ENCODE measurements around the gene FCER2.
"Not testable (repeated sequence)": the region's sequence is repeated elsewhere in the genome, so short reads cannot be mapped to it uniquely, and the experiment has no call there.

Gene FCER2

GRCh38 chr19:7701654-7702457 is at the start of gene FCER2:
Gene FCER2, minus strand, starts transcription at chr19:7702131. Its CDS starts 2,371 bp downstream, at chr19:7699760.
- DNase-seq = no peak

GRCh38 chr19:7751157-7751783 is 49.3 kb upstream of the FCER2 start:
- DNase-seq = no peak

GRCh38 chr19:7748756-7749155 is 46.8 kb upstream of the FCER2 start:
- no peak for DNase-seq

GRCh38 chr19:7748171-7748570 is 46.2 kb upstream of the FCER2 start:
- no peak for DNase-seq

GRCh38 chr19:7746903-7747884 is 45.3 kb upstream of the FCER2 start, which contains the start of gene CD209:
Gene CD209, minus strand, starts transcription at chr19:7747534. Its CDS starts 23 bp downstream, at chr19:7747511.
- DNase-seq = no peak

- DNase-seq = not testable (repeated sequence)
These were observed 44.4 kb upstream of the FCER2 start for GRCh38 chr19:7746306-7746705.

- no peak for DNase-seq
These were observed 43.1 kb upstream of the FCER2 start for GRCh38 chr19:7744871-7745650.

GRCh38 chr19:7744199-7744786 is 42.4 kb upstream of the FCER2 start:
- no peak for DNase-seq

GRCh38 chr19:7743425-7743841 is 41.5 kb upstream of the FCER2 start:
- no peak for DNase-seq

- DNase-seq = no peak
These were observed 41.1 kb upstream of the FCER2 start for GRCh38 chr19:7742991-7743390.

- no peak for DNase-seq
These were observed 40.6 kb upstream of the FCER2 start for GRCh38 chr19:7742575-7742974.

- DNase-seq = no peak
These were observed 38.7 kb upstream of the FCER2 start for GRCh38 chr19:7740682-7741054.

GRCh38 chr19:7739801-7740681 is 38.1 kb upstream of the FCER2 start:
- DNase-seq = no peak

- no peak for DNase-seq
These were observed 37.4 kb upstream of the FCER2 start for GRCh38 chr19:7739211-7739755.

- DNase-seq = no peak
These were observed 36.1 kb upstream of the FCER2 start for GRCh38 chr19:7738023-7738422.

GRCh38 chr19:7737215-7737614 is 35.3 kb upstream of the FCER2 start:
- DNase-seq = no peak

- DNase-seq = no peak
These were observed 34.2 kb upstream of the FCER2 start for GRCh38 chr19:7736148-7736547.

- no peak for DNase-seq
These were observed 32.6 kb upstream of the FCER2 start for GRCh38 chr19:7734220-7735203.

- DNase-seq = no peak
These were observed 31.4 kb upstream of the FCER2 start for GRCh38 chr19:7733376-7733775.
